Measurements from ENCODE around the gene COQ10A.
"Not testable (repeated sequence)": the region's sequence is repeated elsewhere in the genome, so short reads cannot be mapped to it uniquely, and the experiment has no call there.

Gene COQ10A

GRCh38 chr12:56280849-56281248, 14.1 kb downstream of the COQ10A start:
- no peak overlapping the region for H2AFZ ChIP-seq (ENCODE audit: low read length)
- H3K9ac ChIP-seq (ENCODE audit: low read length): no peak overlapping the region
- H3K36me3 ChIP-seq (ENCODE audit: insufficient read depth, low read length): peaks cover 93% of the 10 kb centered on the region
- H3K79me2 ChIP-seq (ENCODE audit: insufficient read depth, low read length): no peaks in the 10 kb centered on the region
- H3K27ac ChIP-seq (ENCODE audit: low read depth, low read length, poor library complexity, severe bottlenecking): no peak overlapping the region
- no peak overlapping the region for H3K4me3 ChIP-seq (ENCODE audit: low read depth, low read length, poor library complexity, severe bottlenecking)
- no peaks in the 10 kb centered on the region for H3F3A ChIP-seq (ENCODE audit: insufficient read depth, low read length)
- H3K9me2 ChIP-seq (ENCODE audit: low read depth, low read length): no peaks in the 10 kb centered on the region
- no peaks in the 10 kb centered on the region for H3K9me3 ChIP-seq (ENCODE audit: low read length)
- TF ChIP-seq CTCF (IDR thresholded peaks at IDR 0.05; ENCODE audit: low read length) (no peak), EZH2 (IDR thresholded peaks at IDR 0.05; ENCODE audit: borderline replicate concordance, low read length) (no peak)
- H3K27me3 ChIP-seq (ENCODE audit: insufficient read depth, low read length): no peaks in the 10 kb centered on the region
- H3K4me1 ChIP-seq (ENCODE audit: insufficient read depth, low read length, severe bottlenecking): no peaks in the 10 kb centered on the region
- H3K4me2 ChIP-seq (ENCODE audit: low read length): no peak overlapping the region
- H4K20me1 ChIP-seq (ENCODE audit: insufficient read depth, low read length): no peaks in the 10 kb centered on the region

- Histone ChIP-seq H3K27me3 (ENCODE audit: insufficient read depth, low read length) (no peaks in the 10 kb centered on the region), H4K20me1 (ENCODE audit: insufficient read depth, low read length) (no peaks in the 10 kb centered on the region), H3F3A (ENCODE audit: insufficient read depth, low read length) (no peaks in the 10 kb centered on the region), H3K36me3 (ENCODE audit: insufficient read depth, low read length) (peaks cover 91% of the 10 kb centered on the region), H3K9me3 (ENCODE audit: low read length) (no peaks in the 10 kb centered on the region), H3K27ac (ENCODE audit: low read depth, low read length, poor library complexity, severe bottlenecking) (no peak overlapping the region), H3K4me2 (ENCODE audit: low read length) (no peak overlapping the region), H3K4me1 (ENCODE audit: insufficient read depth, low read length, severe bottlenecking) (no peaks in the 10 kb centered on the region), H3K9ac (ENCODE audit: low read length) (no peak overlapping the region), H3K4me3 (ENCODE audit: low read depth, low read length, poor library complexity, severe bottlenecking) (no peak overlapping the region), H3K79me2 (ENCODE audit: insufficient read depth, low read length) (no peaks in the 10 kb centered on the region), H2AFZ (ENCODE audit: low read length) (no peak overlapping the region), H3K9me2 (ENCODE audit: low read depth, low read length) (no peaks in the 10 kb centered on the region)
- TF ChIP-seq EZH2 (IDR thresholded peaks at IDR 0.05; ENCODE audit: borderline replicate concordance, low read length) (no peak), CTCF (IDR thresholded peaks at IDR 0.05; ENCODE audit: low read length) (no peak)
Observed at GRCh38 chr12:56282030-56282429, 15.3 kb downstream of the COQ10A start.

GRCh38 chr12:56282579-56282978, 15.8 kb downstream of the COQ10A start:
- H3K36me3 ChIP-seq (ENCODE audit: insufficient read depth, low read length): peaks cover 90% of the 10 kb centered on the region

GRCh38 chr12:56284263-56284662, 17.5 kb downstream of the COQ10A start:
- H3K4me3 ChIP-seq (ENCODE audit: low read depth, low read length, poor library complexity, severe bottlenecking): not testable (repeated sequence)

More at GRCh38 chr12:56282579-56282978, 15.8 kb downstream of the COQ10A start:
- Histone ChIP-seq H3K4me2 (ENCODE audit: low read length) (no peak overlapping the region), H2AFZ (ENCODE audit: low read length) (no peak overlapping the region), H3K4me1 (ENCODE audit: insufficient read depth, low read length, severe bottlenecking) (no peaks in the 10 kb centered on the region), H3K27ac (ENCODE audit: low read depth, low read length, poor library complexity, severe bottlenecking) (no peak overlapping the region), H3K9me3 (ENCODE audit: low read length) (no peaks in the 10 kb centered on the region), H3K9me2 (ENCODE audit: low read depth, low read length) (no peaks in the 10 kb centered on the region), H3K79me2 (ENCODE audit: insufficient read depth, low read length) (no peaks in the 10 kb centered on the region), H3K9ac (ENCODE audit: low read length) (no peak overlapping the region), H4K20me1 (ENCODE audit: insufficient read depth, low read length) (no peaks in the 10 kb centered on the region), H3K4me3 (ENCODE audit: low read depth, low read length, poor library complexity, severe bottlenecking) (no peak overlapping the region), H3K27me3 (ENCODE audit: insufficient read depth, low read length) (no peaks in the 10 kb centered on the region), H3F3A (ENCODE audit: insufficient read depth, low read length) (no peaks in the 10 kb centered on the region)
- no peak for TF ChIP-seq CTCF (IDR thresholded peaks at IDR 0.05; ENCODE audit: low read length)
- TF ChIP-seq EZH2 (IDR thresholded peaks at IDR 0.05; ENCODE audit: borderline replicate concordance, low read length): no peak

More at GRCh38 chr12:56284263-56284662, 17.5 kb downstream of the COQ10A start:
- H3F3A ChIP-seq (ENCODE audit: insufficient read depth, low read length); H4K20me1 ChIP-seq (ENCODE audit: insufficient read depth, low read length); H3K27ac ChIP-seq (ENCODE audit: low read depth, low read length, poor library complexity, severe bottlenecking); H3K9me2 ChIP-seq (ENCODE audit: low read depth, low read length); H3K27me3 ChIP-seq (ENCODE audit: insufficient read depth, low read length); H3K4me1 ChIP-seq (ENCODE audit: insufficient read depth, low read length, severe bottlenecking); H2AFZ ChIP-seq (ENCODE audit: low read length); H3K4me2 ChIP-seq (ENCODE audit: low read length); H3K9me3 ChIP-seq (ENCODE audit: low read length); H3K9ac ChIP-seq (ENCODE audit: low read length): not testable (repeated sequence)
- Histone ChIP-seq H3K79me2 (ENCODE audit: insufficient read depth, low read length) (peaks cover 14% of the 10 kb centered on the region), H3K36me3 (ENCODE audit: insufficient read depth, low read length) (peaks cover 88% of the 10 kb centered on the region)

All from OCI-LY1 (cell line).